CD4-positive, alpha-beta T cell (primary cell): ENCODE data around the gene MSRB3. TPM values are rescaled to one million over a fixed set of nuclear protein-coding genes. Genes with fewer than 3 reads are reported as not detected.

ENCODE experiments used
- ATAC-seq: fragments of 200-7000 bp; cut with Tn5 transposase; one replicate; pipeline ENCODE4 v1.10.0; 2022; ENCODE audit warnings: mild to moderate bottlenecking; ENCODE audit not compliant: poor library complexity
- CTCF ChIA-PET: fragments of 350-600 bp; sonication (Branson Sonifier 250); formaldehyde crosslinking; loops from one replicate; lab custom pipeline; 2021; ENCODE audit warnings: antibody characterized with exemption, inconsistent platforms; lab: Charles Lee
- POLR2A ChIA-PET: fragments of 350-600 bp; sonication (Branson Sonifier 250); formaldehyde crosslinking; loops from one replicate; lab custom pipeline; 2021; ENCODE audit warnings: antibody characterized with exemption, inconsistent platforms; lab: Charles Lee
- DNase-seq, 14 experiments: peaks; one replicate each; pipeline ENCODE4 v3.0.0-alpha.2; 2013 to 2020; ENCODE audit warnings: mixed read lengths in 2 of 14
- H3K27ac ChIP-seq, 2 donors: one replicate each; pipeline versions ENCODE4 v1.5.1 to v1.7.0; 2013; ENCODE audit warnings: low read length in 2 of 2, low read depth in 1 of 2, mild to moderate bottlenecking in 1 of 2
- H3K27me3 ChIP-seq, 2 experiments: 1 replicate in 1 of 2; 2 replicates in 1 of 2; pipeline versions ENCODE4 v1.6.1 to v1.7.0; 2013; ENCODE audit warnings: low read length in 2 of 2, control low read depth in 1 of 2, mild to moderate bottlenecking in 1 of 2, moderate library complexity in 1 of 2; ENCODE audit not compliant: insufficient read depth in 2 of 2, control insufficient read depth in 1 of 2
- H3K36me3 ChIP-seq: one replicate; pipeline ENCODE4 v1.6.1; 2013; ENCODE audit warnings: low read length, control low read depth; ENCODE audit not compliant: insufficient read depth
- H3K4me1 ChIP-seq: one replicate; pipeline ENCODE4 v1.6.1; 2013; ENCODE audit warnings: low read length, control low read depth; ENCODE audit not compliant: insufficient read depth
- H3K4me3 ChIP-seq: one replicate; pipeline ENCODE4 v1.5.1; 2013; ENCODE audit warnings: mild to moderate bottlenecking, low read length, moderate library complexity
- H3K9me3 ChIP-seq, 2 experiments: 1 replicate in 1 of 2; 2 replicates in 1 of 2; pipeline versions ENCODE4 v1.6.1 to v1.7.0; 2013; ENCODE audit warnings: low read length in 2 of 2, mild to moderate bottlenecking in 2 of 2, control low read depth in 1 of 2, moderate library complexity in 1 of 2; ENCODE audit not compliant: control insufficient read depth in 1 of 2, insufficient read depth in 1 of 2
- H3K27ac Mint-ChIP-seq: one replicate; pipeline ENCODE4 v1.8.0; 2020; ENCODE audit warnings: mixed read lengths
- H3K27me3 Mint-ChIP-seq: one replicate; pipeline ENCODE4 v1.8.0; 2021; ENCODE audit warnings: mixed read lengths
- H3K36me3 Mint-ChIP-seq: one replicate; pipeline ENCODE4 v1.8.0; 2021; ENCODE audit warnings: low read depth, mixed read lengths
- H3K4me1 Mint-ChIP-seq: one replicate; pipeline ENCODE4 v1.8.0; 2021; ENCODE audit warnings: low read depth, mixed read lengths
- H3K4me3 Mint-ChIP-seq: one replicate; pipeline ENCODE4 v1.8.0; 2020; ENCODE audit warnings: mild to moderate bottlenecking, mixed read lengths
- H3K9me3 Mint-ChIP-seq: one replicate; pipeline ENCODE4 v1.8.0; 2020; ENCODE audit warnings: mixed read lengths
- intact Hi-C, 2 experiments: fragments of 100-400 bp; cut with DNase I in 1 of 2; cut with micrococcal nuclease in 1 of 2; formaldehyde crosslinking; loops; one replicate each; pipeline versions ENCODE4 v1.15.1 to v1.9.0; 2023 to 2025; cut with DNase I, micrococcal nuclease
- total RNA-seq, 174 experiments: library from RNA in 2 of 174; stranded (reverse) in 2 of 174; gene quantifications; one replicate each; pipeline ENCODE4 v1.2.3 and lab custom pipeline; 2021 to 2026
- TF ChIP-seq, protein P1 (sequence below): fragments of 200-600 bp; IDR thresholded peaks from one replicate; pipeline ENCODE4 v1.8.0; 2022; ENCODE audit warnings: antibody characterized with exemption, mild to moderate bottlenecking

The MSRB3 gene
- total RNA-seq, 2 experiments from 2014 or later = 0.17 TPM; not detected in 1

DNA sequence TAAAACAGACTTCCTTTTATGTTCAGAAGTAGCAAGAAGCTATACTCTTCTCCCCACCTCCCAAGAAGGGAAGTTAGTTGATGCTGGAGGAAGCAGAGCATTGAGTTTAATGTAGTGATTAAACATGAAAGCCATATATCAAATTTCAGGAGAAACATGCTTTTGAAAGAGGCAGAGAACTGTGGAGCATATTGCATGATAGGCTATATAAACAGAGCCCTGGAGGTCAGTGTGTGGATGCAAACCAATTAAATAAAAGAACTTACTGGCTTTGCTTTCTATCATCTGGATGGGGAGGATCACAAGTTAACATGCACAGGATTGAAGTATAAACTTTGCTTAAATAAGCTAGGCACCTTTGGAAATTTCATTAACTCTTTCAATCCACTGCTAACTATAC, 94.1 kb downstream of the MSRB3 start:
- TF ChIP-seq, protein P1, sequence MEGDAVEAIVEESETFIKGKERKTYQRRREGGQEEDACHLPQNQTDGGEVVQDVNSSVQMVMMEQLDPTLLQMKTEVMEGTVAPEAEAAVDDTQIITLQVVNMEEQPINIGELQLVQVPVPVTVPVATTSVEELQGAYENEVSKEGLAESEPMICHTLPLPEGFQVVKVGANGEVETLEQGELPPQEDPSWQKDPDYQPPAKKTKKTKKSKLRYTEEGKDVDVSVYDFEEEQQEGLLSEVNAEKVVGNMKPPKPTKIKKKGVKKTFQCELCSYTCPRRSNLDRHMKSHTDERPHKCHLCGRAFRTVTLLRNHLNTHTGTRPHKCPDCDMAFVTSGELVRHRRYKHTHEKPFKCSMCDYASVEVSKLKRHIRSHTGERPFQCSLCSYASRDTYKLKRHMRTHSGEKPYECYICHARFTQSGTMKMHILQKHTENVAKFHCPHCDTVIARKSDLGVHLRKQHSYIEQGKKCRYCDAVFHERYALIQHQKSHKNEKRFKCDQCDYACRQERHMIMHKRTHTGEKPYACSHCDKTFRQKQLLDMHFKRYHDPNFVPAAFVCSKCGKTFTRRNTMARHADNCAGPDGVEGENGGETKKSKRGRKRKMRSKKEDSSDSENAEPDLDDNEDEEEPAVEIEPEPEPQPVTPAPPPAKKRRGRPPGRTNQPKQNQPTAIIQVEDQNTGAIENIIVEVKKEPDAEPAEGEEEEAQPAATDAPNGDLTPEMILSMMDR = no peak
- Histone ChIP-seq H3K27ac (no peak overlapping the region), H3K9me3 (no peaks in the 10 kb centered on the region), H3K27me3 (no peaks in the 10 kb centered on the region), H3K4me1 (no peaks in the 10 kb centered on the region), H3K36me3 (no peaks in the 10 kb centered on the region), H3K4me3 (no peak overlapping the region)
- no peak overlapping the region for H3K4me3 Mint-ChIP-seq
- ATAC-seq = no peak
- no peaks in the 10 kb centered on the region for H3K9me3 Mint-ChIP-seq
- ChIA-PET POLR2A (no interaction called here), CTCF (no interaction called here)
- H3K27ac Mint-ChIP-seq = no peak overlapping the region
- intact Hi-C loops = no loop called here
- H3K4me1 Mint-ChIP-seq = no peaks in the 10 kb centered on the region
- no peaks in the 10 kb centered on the region for H3K27me3 Mint-ChIP-seq
- no peak for DNase-seq
- H3K36me3 Mint-ChIP-seq = no peaks in the 10 kb centered on the region

DNA sequence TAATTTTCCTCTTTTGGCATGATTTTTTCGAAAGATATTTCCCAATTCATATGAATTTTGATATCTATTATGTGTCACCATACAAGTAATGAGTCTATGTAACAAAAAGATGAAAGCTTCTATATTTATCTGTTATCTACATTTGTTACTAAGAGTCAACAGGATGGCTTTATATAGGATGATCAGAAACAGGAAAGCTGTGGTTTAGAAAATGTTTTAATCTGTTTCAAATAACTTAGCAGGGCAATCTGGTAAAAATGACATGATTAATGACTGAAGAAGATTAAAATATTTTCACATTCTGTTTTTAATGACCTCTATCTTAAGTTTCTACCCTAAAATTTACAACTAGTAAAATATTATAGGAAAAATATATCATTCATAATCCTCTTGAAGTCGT, 105.8 kb downstream of the MSRB3 start:
- DNase-seq (no peak), ATAC-seq (no peak)
- CTCF ChIA-PET = interaction anchor here (0.7 to 1.4 kb wide), 2 partner anchors 16 to 640 kb away, joined by 3 to 4 read pairs; no protein-coding TSS in a partner anchor
- Mint-ChIP-seq H3K9me3 (no peaks in the 10 kb centered on the region), H3K4me1 (no peaks in the 10 kb centered on the region), H3K27me3 (no peaks in the 10 kb centered on the region), H3K36me3 (no peaks in the 10 kb centered on the region), H3K4me3 (no peak overlapping the region), H3K27ac (no peak overlapping the region)
- no peaks in the 10 kb centered on the region for H3K4me1 ChIP-seq
- H3K4me3 ChIP-seq = no peak overlapping the region
- no peaks in the 10 kb centered on the region for H3K36me3 ChIP-seq
- TF ChIP-seq, protein P1 = no peak
- POLR2A ChIA-PET = no interaction called here
- no peak overlapping the region for H3K27ac ChIP-seq
- no peaks in the 10 kb centered on the region for H3K9me3 ChIP-seq
- intact Hi-C loops = no loop called here
- H3K27me3 ChIP-seq = no peaks in the 10 kb centered on the region

DNA sequence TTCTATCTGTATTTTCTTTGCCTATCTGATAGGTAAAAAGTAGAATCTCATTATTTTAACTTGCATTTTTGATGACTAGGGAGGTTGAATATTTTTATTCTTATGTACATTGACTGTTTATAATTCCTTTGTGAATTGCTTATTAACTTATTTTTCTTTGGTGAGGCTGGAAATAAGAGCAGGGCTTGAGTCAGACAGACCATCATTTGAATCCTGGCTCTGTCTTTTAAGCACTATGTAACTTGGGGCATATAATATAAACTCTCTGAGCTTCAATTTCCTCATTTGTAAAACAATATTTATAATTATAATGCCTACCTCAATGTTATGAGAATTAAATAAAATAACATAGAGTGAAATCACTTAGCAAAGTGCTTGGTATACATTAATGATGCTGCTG, 108.9 kb downstream of the MSRB3 start:
- H3K27me3 Mint-ChIP-seq = no peaks in the 10 kb centered on the region
- no peak overlapping the region for H3K4me3 Mint-ChIP-seq
- TF ChIP-seq, protein P1 = no peak
- no peaks in the 10 kb centered on the region for H3K9me3 Mint-ChIP-seq
- DNase-seq (no peak), ATAC-seq (no peak)
- no peaks in the 10 kb centered on the region for H3K36me3 Mint-ChIP-seq
- Histone ChIP-seq H3K9me3 (no peaks in the 10 kb centered on the region), H3K27ac (no peak overlapping the region), H3K4me1 (no peaks in the 10 kb centered on the region), H3K36me3 (no peaks in the 10 kb centered on the region), H3K27me3 (no peaks in the 10 kb centered on the region), H3K4me3 (no peak overlapping the region)
- POLR2A ChIA-PET = no interaction called here
- CTCF ChIA-PET = no interaction called here
- H3K4me1 Mint-ChIP-seq = no peaks in the 10 kb centered on the region
- intact Hi-C loops = no loop called here
- no peak overlapping the region for H3K27ac Mint-ChIP-seq
